ENCODE measurements around the gene MAOA.

DNA sequence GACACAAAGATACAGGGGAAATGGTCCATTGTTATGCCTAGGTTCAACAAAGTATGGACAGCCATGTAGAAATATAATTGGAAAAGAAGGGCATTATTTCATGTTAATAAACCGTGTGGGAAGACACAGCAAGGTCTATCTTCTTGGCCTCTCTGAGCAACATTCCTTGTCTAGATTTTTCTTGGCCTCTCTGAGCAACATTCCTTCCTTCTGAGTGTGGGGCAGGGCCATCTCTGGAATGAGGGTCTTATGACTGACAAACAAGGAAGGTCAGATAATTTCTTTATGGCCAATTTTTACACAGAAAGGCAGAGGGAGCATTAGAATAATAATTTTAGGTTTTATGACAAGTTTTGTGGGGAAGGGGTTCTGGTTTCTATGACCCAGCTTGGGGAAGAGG lies 24.3 kb upstream of the MAOA start:
- TF ChIP-seq, protein P1, sequence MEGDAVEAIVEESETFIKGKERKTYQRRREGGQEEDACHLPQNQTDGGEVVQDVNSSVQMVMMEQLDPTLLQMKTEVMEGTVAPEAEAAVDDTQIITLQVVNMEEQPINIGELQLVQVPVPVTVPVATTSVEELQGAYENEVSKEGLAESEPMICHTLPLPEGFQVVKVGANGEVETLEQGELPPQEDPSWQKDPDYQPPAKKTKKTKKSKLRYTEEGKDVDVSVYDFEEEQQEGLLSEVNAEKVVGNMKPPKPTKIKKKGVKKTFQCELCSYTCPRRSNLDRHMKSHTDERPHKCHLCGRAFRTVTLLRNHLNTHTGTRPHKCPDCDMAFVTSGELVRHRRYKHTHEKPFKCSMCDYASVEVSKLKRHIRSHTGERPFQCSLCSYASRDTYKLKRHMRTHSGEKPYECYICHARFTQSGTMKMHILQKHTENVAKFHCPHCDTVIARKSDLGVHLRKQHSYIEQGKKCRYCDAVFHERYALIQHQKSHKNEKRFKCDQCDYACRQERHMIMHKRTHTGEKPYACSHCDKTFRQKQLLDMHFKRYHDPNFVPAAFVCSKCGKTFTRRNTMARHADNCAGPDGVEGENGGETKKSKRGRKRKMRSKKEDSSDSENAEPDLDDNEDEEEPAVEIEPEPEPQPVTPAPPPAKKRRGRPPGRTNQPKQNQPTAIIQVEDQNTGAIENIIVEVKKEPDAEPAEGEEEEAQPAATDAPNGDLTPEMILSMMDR (IDR thresholded peaks at IDR 0.05; ENCODE audit: poor library complexity): no peak
- no peak for TF ChIP-seq EZH2phosphoT487 (IDR thresholded peaks at IDR 0.05; ENCODE audit: low read depth, severe bottlenecking, unreplicated experiment)
- TF ChIP-seq EZH2 (IDR thresholded peaks at IDR 0.05; ENCODE audit: borderline replicate concordance): no peak
